Stimulated activated CD8-positive, alpha-beta memory T cell treated with anti-CD3 and anti-CD28 coated beads, Interleukin-4, amount 100 ng/mL, for 24 hours (primary cell): ENCODE data around the gene SEPTIN14.
"Not testable (repeated sequence)": the region's sequence is repeated elsewhere in the genome, so short reads cannot be mapped to it uniquely, and the experiment has no call there.

ENCODE experiments used
- DNase-seq: peaks from one replicate; pipeline ENCODE4 v3.0.0-alpha.2; 2020; ENCODE audit warnings: low read depth

SEPTIN14 gene

DNA sequence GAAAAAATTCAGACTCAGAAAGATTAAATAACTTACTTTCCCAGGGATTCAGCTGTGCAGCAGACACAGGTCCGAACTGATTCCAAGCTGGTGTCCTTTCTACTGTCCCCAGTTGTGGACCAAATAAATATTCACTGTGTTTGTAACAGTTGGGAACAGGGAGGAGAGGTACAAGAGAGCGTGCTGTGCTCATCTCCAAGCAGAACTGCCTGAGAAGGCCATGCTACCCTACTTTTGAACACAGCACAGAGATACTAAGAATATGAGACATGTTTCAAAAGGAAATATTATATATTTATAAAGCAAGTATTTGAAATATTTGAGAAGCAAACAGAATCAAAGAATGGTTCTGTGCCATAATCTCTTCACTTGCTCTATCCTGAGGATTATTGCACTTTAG, at the start of gene SEPTIN14:
TSS of gene SEPTIN14 (minus strand) at position 101 of the 400 bp plus-strand sequence. CDS start 756 bp downstream, outside the sequence.
- DNase-seq, result not testable (repeated sequence)

DNA sequence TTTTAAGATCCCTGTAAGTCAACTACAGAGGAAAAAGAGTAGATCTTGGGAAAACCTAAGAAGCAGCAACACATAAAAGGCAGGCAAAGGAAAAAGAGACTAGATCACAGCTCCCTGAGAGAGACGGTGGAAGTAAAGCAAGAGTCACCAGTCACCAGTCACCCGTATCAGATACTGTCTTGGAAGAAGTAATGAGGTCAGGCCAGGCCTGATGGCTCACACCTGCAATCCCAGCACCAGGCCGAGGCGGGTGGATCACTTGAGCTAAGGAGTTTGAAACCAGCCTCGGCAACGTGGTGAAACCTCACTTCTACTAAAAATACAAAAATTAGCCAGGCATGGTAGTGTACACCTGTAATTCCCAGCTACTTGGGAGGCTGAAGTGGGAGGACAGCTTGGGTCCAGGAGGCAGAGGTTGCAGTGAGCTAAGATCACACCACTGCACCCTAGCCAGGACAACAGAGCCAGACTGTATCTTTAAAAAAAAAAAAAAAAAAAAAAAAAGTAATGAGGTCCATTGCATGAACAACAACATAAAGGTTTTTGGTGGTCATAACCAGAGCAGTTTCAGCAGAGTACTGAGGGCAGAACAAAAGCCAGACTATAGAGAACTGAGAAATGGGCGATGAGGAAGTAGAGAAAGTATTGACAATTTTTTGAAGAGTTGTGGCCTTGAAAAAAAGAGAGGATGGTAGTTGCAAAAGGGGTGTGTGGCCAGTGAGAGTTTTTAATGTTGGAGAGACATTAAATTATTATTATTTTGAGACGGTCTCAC, 41.6 kb upstream of the SEPTIN14 start:
- DNase-seq, result no peak

- DNase-seq, result not testable (repeated sequence)
Measured at GRCh38 chr7:55901059-55901458, 38.5 kb upstream of the SEPTIN14 start.

GRCh38 chr7:55898287-55898686, 35.7 kb upstream of the SEPTIN14 start:
- DNase-seq, result no peak

DNA sequence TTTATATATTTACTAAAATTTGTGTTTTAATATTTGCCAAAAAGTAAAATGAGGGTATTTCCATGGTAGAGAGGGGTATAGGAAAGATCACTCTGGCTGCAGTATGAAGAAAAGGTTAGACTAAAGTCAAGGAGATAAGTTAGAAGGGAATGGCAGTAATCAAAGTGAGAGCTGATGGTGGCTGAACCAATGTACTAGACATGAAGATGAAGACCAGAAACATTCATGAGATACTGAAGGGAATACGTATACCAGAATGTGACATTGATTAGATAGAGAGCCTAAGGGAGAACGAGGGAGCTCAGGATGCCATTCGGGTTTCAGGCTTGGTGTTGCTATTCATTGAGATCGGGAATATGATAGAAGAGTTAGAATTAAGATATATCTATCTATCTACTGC, 32.5 kb upstream of the SEPTIN14 start:
- DNase-seq, result no peak

- no peak for DNase-seq
Measured at GRCh38 chr7:55893940-55894339, 31.4 kb upstream of the SEPTIN14 start.

- not testable (repeated sequence) for DNase-seq
Measured at GRCh38 chr7:55888378-55888777, 25.8 kb upstream of the SEPTIN14 start.

DNA sequence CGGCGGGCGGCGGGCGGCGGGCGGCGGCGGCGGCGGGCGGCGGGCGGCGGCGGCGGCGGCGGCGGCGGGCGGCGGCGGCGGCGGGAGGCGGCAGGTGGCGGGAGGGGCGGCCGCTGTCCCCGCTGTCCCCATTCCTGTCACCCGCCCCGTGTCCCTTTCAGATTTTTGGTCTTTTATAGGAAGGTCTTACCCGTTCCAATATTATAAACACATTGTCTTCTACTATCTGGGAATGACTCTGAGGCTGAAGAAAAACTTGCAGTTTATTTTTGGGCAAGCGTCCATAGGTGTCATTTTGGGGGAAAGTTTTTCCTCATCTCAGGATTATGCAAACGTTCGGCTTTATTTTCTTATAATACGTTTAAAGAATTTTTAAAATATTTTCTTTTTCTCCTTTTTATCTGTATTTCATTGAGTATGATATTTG, 25.3 kb upstream of the SEPTIN14 start:
- DNase-seq, result no peak

GRCh38 chr7:55884321-55884720, 21.8 kb upstream of the SEPTIN14 start:
- no peak for DNase-seq

GRCh38 chr7:55878691-55879090, 16.1 kb upstream of the SEPTIN14 start:
- no peak for DNase-seq

DNA sequence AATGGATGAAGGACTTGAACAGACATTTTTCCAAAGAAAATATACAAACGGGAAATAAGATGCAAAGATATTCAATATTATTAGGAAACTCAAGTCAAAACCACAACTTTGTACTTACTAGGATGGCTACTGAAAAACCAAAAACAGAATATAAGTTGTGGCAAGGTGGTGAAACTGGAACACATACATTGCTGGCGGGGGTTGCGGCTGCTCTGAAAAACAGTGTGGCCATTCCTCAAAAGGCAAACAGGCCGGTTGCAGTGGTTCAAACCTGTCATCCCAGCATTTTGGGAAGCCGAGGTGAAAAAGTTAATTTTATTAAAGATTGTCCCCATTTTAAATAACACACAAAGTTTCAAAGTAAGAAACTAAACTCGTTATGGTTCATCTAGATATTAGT, 14.8 kb upstream of the SEPTIN14 start:
- DNase-seq, result no peak

DNA sequence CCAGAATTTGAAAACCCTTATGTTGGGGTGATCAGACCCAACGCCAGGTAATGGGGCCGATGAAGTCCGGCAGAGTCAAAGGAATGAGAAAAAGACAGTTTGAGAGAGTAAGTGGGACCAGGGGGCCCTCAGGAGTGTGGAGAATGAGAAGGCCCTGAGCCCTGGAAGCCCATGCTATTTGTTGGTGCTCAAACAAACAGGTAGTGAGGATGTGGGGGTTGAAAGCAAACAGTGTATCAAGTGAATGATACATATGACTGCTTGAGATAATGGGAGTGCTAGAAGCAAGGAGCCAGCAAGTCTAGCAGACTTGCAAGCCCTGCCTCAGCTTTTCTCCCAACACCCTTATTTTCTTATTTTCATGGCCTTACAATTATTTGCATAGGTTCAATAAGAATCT, 11.2 kb upstream of the SEPTIN14 start:
- DNase-seq, result no peak

GRCh38 chr7:55871932-55872485, 9.5 kb upstream of the SEPTIN14 start:
- no peak for DNase-seq

DNA sequence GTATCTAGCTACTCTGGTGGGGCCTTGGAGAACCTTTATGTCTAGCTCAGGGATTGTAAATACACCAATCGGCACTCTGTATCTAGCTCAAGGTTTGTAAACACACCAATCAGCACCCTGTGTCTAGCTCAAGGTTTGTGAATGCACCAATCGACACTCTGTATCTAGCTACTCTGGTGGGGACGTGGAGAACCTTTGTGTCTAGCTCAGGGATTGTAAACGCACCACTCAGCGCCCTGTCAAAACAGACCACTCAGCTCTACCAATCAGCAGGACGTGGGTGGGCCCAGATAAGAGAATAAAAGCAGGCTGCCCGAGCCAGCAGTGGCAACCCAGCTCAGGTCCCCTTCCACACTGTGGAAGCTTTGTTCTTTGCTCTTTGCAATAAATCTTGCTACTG, 6.4 kb upstream of the SEPTIN14 start:
- DNase-seq, result not testable (repeated sequence)

GRCh38 chr7:55845164-55845563, 17.4 kb downstream of the SEPTIN14 start:
- DNase-seq, result not testable (repeated sequence)

DNA sequence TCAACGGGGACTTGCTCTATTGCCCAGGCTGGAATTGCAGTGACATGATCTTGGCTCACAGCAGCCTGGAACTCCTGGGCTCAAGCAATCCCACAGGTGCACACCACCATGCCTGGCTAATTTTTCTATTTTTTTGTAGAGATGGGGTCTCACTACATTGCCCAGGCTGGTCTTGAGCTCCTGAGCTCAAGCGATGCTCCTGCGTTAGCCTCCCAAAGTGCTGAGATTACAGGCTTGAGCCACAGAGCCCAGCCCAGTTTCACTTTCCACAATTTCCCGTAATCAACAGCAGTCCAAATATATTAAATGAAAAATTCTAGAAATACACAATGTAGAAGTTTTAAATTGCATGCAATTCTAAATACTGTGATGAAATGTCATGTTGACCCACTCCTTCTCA, 24.0 kb downstream of the SEPTIN14 start:
- no peak for DNase-seq

- no peak for DNase-seq
Measured at GRCh38 chr7:55827577-55827976, 35.0 kb downstream of the SEPTIN14 start.

DNA sequence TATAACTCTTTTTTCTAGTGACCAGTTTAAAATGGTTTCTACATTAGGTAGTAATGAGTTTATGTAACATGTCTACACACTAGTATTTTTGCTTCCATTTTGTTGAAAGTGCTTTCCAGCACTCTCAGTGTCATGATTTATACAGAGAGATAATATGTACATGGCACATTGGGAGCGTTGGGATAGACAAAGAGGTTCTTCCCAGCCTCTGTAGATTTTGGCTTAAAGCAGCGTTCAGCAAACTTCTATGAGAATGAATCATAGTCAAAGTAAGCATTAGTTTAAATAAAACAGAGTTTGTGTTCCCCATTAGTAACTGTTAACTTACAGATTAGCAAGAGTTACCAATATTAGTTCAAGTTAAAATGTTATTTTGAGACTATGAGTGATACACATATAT, 43.9 kb downstream of the SEPTIN14 start:
- no peak for DNase-seq

- not testable (repeated sequence) for DNase-seq
Measured at GRCh38 chr7:55797260-55797659, 65.3 kb downstream of the SEPTIN14 start.

DNA sequence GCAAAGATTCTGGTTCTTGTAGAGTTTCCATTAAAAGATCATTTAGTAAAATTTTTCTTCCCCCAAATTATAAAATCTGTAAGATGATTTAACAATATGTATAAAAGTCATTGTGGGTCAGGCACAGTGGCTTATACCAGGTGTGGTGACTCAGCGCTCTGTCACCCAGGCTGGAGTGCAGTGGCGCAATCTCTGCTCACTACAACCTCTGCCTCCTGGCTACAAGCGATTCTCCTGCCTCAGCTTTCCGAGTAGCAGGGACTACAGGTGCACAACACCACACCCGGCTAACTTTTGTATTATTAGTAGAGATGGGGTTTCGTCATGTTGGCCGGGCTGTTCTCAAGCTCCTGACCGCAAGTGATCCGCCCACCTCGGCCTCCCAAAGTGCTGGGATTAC, 68.0 kb downstream of the SEPTIN14 start:
- DNase-seq, result no peak

GRCh38 chr7:55792048-55792447, 70.5 kb downstream of the SEPTIN14 start:
- no peak for DNase-seq

- no peak for DNase-seq
Measured at GRCh38 chr7:55787796-55788195, 74.8 kb downstream of the SEPTIN14 start.

DNA sequence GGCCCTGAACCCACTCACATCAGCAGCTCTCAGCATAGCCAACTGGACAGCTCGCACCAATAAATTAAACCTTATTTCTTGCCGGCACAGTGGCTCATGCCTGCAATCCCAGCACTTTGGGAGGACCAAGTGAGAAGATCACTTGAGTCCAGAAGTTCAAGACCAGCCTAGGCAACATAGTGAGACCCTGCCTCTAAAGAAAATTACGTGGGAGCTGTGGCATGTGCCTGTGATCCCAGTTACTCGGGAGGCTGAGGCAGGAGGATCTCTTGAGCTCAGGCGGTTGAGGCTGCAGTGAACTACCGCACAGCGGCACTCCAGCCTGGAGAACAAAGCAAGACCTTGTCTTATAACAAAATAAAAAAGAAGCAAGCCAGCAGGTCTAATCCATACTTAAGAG, 75.7 kb downstream of the SEPTIN14 start:
- no peak for DNase-seq

- DNase-seq, result not testable (repeated sequence)
Measured at GRCh38 chr7:55785444-55785843, 77.1 kb downstream of the SEPTIN14 start.
